IPS-18c (cell line): ENCODE data around the gene LST1.

Experiments
- H3K4me3 ChIP-seq: 2 replicates; pipeline ENCODE4 v1.7.0; 2013; ENCODE audit warnings: low read depth, mild to moderate bottlenecking, low read length, moderate library complexity; ENCODE audit not compliant: insufficient read depth
- H3K9me3 ChIP-seq: one replicate; pipeline ENCODE4 v1.6.1; 2013; ENCODE audit warnings: mild to moderate bottlenecking, low read length, moderate library complexity; ENCODE audit not compliant: control insufficient read depth, insufficient read depth

The LST1 gene

GRCh38 chr6:31558318-31558625 lies 27.8 kb upstream of the LST1 start:
- Histone ChIP-seq H3K9me3 (no peaks in the 10 kb centered on the region), H3K4me3 (no peak overlapping the region)

GRCh38 chr6:31558631-31559500 lies 27.2 kb upstream of the LST1 start:
- Histone ChIP-seq H3K4me3 (no peak overlapping the region), H3K9me3 (no peaks in the 10 kb centered on the region)

GRCh38 chr6:31559606-31559957 lies 26.5 kb upstream of the LST1 start:
- H3K4me3 ChIP-seq = no peak overlapping the region
- no peaks in the 10 kb centered on the region for H3K9me3 ChIP-seq

- no peak overlapping the region for H3K4me3 ChIP-seq
- H3K9me3 ChIP-seq = no peaks in the 10 kb centered on the region
These were observed 25.9 kb upstream of the LST1 start for GRCh38 chr6:31559958-31560696.

GRCh38 chr6:31560697-31561058 lies 25.4 kb upstream of the LST1 start:
- H3K9me3 ChIP-seq = no peaks in the 10 kb centered on the region
- no peak overlapping the region for H3K4me3 ChIP-seq

GRCh38 chr6:31567531-31568370 lies 18.3 kb upstream of the LST1 start:
- H3K4me3 ChIP-seq = no peak overlapping the region
- H3K9me3 ChIP-seq = no peaks in the 10 kb centered on the region

GRCh38 chr6:31568537-31568961 lies 17.5 kb upstream of the LST1 start:
- H3K4me3 ChIP-seq = no peak overlapping the region

GRCh38 chr6:31569861-31570536 lies 16.1 kb upstream of the LST1 start:
- H3K9me3 ChIP-seq = no peaks in the 10 kb centered on the region
- no peak overlapping the region for H3K4me3 ChIP-seq

More at GRCh38 chr6:31568537-31568961, 17.5 kb upstream of the LST1 start:
- H3K9me3 ChIP-seq = no peaks in the 10 kb centered on the region

- Histone ChIP-seq H3K9me3 (no peaks in the 10 kb centered on the region), H3K4me3 (no peak within 1 kb of the TSS)
These were observed 13.8 kb upstream of the LST1 start, which contains the start of gene LTA for GRCh38 chr6:31572041-31572911. Gene LTA (plus strand): TSS chr6:31572289. CDS start chr6:31572743, 454 bp downstream.

GRCh38 chr6:31573239-31574105 lies 12.6 kb upstream of the LST1 start:
- H3K9me3 ChIP-seq = no peaks in the 10 kb centered on the region
- no peak overlapping the region for H3K4me3 ChIP-seq

GRCh38 chr6:31574106-31575061 lies 11.7 kb upstream of the LST1 start:
- no peak overlapping the region for H3K4me3 ChIP-seq
- H3K9me3 ChIP-seq = no peaks in the 10 kb centered on the region

- H3K4me3 ChIP-seq = no peak within 1 kb of the TSS
These were observed 10.7 kb upstream of the LST1 start, which contains the start of gene TNF for GRCh38 chr6:31575335-31575901. Gene TNF (plus strand): TSS chr6:31575565. CDS start chr6:31575742, 177 bp downstream.

GRCh38 chr6:31575952-31576685 lies 10.0 kb upstream of the LST1 start:
- Histone ChIP-seq H3K9me3 (peaks cover 5% of the 10 kb centered on the region), H3K4me3 (no peak overlapping the region)

More at GRCh38 chr6:31575335-31575901, 10.7 kb upstream of the LST1 start, which contains the start of gene TNF:
- no peaks in the 10 kb centered on the region for H3K9me3 ChIP-seq
